ENCODE data around the gene ADARB2.

The ADARB2 gene

DNA sequence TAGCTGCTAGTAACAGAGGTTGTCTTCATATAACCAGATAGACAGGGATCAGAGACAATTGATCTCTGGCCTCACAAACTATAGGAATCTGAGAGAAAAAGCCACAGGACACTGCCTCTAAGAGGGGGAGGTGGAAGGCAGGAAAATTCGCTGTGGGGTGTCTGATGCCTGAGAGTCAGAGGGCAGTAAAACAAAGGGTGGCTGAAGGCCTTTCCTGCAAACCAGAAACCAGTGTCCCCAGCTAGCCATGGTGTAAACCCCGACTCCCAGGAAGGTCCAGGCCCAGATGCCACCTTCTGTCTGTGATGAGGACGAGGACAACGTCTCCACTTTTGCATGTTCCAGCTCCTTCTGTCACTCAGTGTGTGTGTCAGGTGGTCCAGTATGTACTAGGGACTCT lies 215.1 kb downstream of the ADARB2 start:
- in situ Hi-C loops (cut with MboI; ENCODE audit: low sequenced_read_pairs, unreplicated experiment), result no loop called here
- TF ChIP-seq, protein P1, sequence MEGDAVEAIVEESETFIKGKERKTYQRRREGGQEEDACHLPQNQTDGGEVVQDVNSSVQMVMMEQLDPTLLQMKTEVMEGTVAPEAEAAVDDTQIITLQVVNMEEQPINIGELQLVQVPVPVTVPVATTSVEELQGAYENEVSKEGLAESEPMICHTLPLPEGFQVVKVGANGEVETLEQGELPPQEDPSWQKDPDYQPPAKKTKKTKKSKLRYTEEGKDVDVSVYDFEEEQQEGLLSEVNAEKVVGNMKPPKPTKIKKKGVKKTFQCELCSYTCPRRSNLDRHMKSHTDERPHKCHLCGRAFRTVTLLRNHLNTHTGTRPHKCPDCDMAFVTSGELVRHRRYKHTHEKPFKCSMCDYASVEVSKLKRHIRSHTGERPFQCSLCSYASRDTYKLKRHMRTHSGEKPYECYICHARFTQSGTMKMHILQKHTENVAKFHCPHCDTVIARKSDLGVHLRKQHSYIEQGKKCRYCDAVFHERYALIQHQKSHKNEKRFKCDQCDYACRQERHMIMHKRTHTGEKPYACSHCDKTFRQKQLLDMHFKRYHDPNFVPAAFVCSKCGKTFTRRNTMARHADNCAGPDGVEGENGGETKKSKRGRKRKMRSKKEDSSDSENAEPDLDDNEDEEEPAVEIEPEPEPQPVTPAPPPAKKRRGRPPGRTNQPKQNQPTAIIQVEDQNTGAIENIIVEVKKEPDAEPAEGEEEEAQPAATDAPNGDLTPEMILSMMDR (IDR thresholded peaks at IDR 0.05; ENCODE audit: borderline replicate concordance, control extremely low read depth, extremely low read depth, insufficient read depth, missing control alignments), result no peak
- DNase-seq (ENCODE audit: low spot score), result no peak

DNA sequence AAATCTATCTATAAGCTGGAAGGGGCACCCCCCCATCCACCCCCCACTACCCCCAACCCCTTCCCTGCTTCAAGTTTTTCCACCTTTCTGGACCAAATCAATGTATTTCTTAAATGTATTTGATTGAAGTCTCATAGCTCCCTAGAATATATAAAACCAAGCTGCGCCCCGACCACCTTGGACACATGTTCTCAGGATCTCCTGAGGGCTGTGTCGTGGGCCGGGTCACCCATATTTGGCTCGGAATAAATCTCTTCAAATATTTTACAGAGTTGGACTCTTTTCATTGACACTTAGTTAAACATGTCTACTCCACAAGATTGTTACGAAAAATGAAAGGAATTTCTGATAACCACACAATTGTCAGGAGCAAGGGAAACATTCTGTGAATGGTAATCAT lies 215.6 kb downstream of the ADARB2 start:
- TF ChIP-seq, protein P1 (IDR thresholded peaks at IDR 0.05; ENCODE audit: borderline replicate concordance, control extremely low read depth, extremely low read depth, insufficient read depth, missing control alignments), result no peak
- no peak for DNase-seq (ENCODE audit: low spot score)
- in situ Hi-C loops (cut with MboI; ENCODE audit: low sequenced_read_pairs, unreplicated experiment), result no loop called here

DNA sequence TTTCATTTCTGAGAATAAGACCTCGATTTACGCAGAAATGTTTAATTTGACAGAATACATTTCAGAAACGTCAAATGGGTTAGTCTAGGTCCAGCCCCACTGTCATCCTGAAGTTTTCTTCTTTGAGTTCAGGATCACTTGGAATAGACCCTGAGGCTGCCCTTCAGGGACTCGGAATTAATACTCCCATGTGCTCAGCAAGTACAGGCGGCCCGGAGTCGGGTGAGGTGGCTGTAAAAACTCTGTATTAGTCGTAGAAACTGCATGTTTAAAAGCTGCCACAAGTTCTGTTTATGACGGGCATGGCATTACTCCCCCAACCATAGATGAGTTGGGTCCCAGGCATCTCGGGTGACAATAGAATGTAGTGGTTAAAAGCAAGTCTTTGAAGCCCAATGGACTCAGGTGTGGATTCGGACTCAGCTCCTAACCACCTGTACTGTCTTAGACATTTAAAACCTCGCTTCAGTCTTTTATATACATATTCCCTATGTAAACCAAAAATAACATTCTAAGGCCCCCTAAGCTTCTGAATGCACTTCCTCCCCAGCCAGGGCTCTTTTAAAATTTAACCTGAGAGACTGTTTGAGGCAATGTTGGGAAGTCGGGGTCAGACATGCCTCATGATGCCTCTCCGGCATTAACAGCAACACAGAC lies 216.3 kb downstream of the ADARB2 start:
- TF ChIP-seq, protein P1 (IDR thresholded peaks at IDR 0.05; ENCODE audit: borderline replicate concordance, control extremely low read depth, extremely low read depth, insufficient read depth, missing control alignments), result no peak
- DNase-seq (ENCODE audit: low spot score), result no peak
- in situ Hi-C loops (cut with MboI; ENCODE audit: low sequenced_read_pairs, unreplicated experiment), result no loop called here

DNA sequence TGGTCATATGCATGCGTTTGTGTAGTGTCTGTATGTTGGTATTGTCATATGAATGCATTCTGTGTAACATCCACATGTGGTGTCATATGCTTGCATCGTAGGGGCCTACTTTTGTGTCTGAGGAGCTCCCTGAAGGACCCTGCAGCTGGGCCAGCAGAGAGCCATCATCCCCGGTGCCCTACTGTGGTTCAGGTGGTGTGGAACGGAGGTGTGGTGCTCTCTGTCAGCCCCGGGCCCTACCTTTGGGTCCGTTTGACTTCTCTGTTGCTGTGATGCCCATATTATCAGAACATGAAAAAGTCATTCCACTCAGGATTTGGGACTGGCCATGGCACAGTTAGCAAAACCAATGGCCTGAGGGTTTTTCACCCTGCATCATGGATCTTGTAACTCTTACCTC lies 217.9 kb downstream of the ADARB2 start:
- TF ChIP-seq, protein P1 (IDR thresholded peaks at IDR 0.05; ENCODE audit: borderline replicate concordance, control extremely low read depth, extremely low read depth, insufficient read depth, missing control alignments), result no peak
- DNase-seq (ENCODE audit: low spot score), result no peak
- in situ Hi-C loops (cut with MboI; ENCODE audit: low sequenced_read_pairs, unreplicated experiment), result no loop called here

DNA sequence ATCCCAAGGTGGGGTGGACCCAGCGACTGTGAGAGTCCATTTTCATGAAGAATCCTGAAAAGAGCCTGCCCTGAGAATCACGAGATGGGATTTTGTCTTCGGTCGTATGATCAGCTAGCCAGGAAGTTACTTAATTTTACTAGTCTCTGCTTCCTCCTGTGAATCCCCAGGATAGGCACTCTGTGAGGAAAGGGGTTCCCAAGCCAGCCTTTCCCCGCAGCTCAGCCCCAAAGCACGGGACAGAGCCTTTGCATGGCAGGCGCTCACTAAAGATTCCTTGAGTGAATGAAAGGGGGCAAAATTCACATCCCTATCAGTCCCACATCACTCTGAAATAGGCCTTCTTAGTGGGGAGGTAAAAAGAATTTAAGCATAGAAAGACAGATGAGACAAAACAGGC lies 219.6 kb downstream of the ADARB2 start:
- in situ Hi-C loops (cut with MboI; ENCODE audit: low sequenced_read_pairs, unreplicated experiment), result no loop called here
- TF ChIP-seq, protein P1 (IDR thresholded peaks at IDR 0.05; ENCODE audit: borderline replicate concordance, control extremely low read depth, extremely low read depth, insufficient read depth, missing control alignments), result no peak
- DNase-seq (ENCODE audit: low spot score), result no peak

DNA sequence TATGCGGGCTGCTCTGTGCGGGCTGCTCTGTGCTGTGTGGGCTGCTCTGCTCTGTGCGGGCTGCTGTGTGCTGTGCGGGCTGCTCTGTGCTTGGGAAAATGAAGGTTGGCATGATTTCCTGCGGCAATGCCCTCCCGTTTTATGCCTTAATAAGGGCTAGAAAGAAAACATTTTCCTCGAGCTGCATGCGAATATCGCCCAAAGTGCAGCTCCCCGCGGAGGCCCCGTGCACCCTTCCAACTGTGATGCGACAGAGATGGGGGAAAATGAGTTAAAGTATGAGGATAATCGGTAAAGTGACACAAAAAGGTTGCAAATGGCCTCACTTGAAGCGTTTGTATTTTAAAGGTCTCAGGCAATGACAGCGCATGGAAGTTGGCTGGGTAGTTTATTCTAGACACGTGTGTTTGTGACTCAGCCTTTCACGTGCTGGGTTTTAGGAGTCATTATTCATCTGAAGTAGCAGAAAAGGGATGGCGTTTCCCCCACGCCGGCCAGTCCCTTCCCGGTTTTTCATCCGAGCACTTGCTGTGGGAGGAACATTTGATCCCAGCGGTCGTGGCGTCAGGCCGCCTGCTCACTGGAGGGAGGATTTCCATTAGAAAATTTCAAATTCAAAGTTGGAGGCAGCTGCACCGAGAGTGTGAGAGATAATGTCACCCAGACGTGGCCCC lies 220.7 kb downstream of the ADARB2 start:
- no peak for DNase-seq (ENCODE audit: low spot score)
- in situ Hi-C loops (cut with MboI; ENCODE audit: low sequenced_read_pairs, unreplicated experiment), result no loop called here

More for the DNA sequence above, 220.7 kb downstream of the ADARB2 start:
- TF ChIP-seq, protein P1 (IDR thresholded peaks at IDR 0.05; ENCODE audit: borderline replicate concordance, control extremely low read depth, extremely low read depth, insufficient read depth, missing control alignments), result no peak

Data from GM13976 (cell line).